Mesenteric fat pad (tissue), 1 donor: ENCODE data around the gene ACACB. TPM values are rescaled to one million over a fixed set of nuclear protein-coding genes. Genes with fewer than 3 reads are reported as not detected.

Experiments
- DNase-seq: peaks from one replicate; pipeline ENCODE4 v3.0.0-alpha.2; 2020; ENCODE audit warnings: low spot score
- total RNA-seq: library from RNA; stranded (reverse); fragmentation: NEBNext Ultra II Directional; extraction: Animal tissue kit (Norgen Biotek cat#: 25700); gene quantifications from one replicate; pipeline ENCODE4 v1.2.1, GENCODE V29; 2021
- donor health status: DM: yes; HTN: yes; CAD: no.

The ACACB gene
- total RNA-seq, 1 donor from 2014 or later: 1,896 TPM

GRCh38 chr12:109252799-109253198 is 136.4 kb downstream of the ACACB start:
- DNase-seq: no peak

GRCh38 chr12:109253913-109254544 is 137.6 kb downstream of the ACACB start:
- no peak for DNase-seq

GRCh38 chr12:109255377-109255776 is 139.0 kb downstream of the ACACB start:
- no peak for DNase-seq

- DNase-seq: no peak
Observed at GRCh38 chr12:109256011-109256410, 139.6 kb downstream of the ACACB start.

GRCh38 chr12:109258201-109258600 is 141.8 kb downstream of the ACACB start:
- no peak for DNase-seq

GRCh38 chr12:109258607-109259544 is 142.5 kb downstream of the ACACB start:
- no peak for DNase-seq

- DNase-seq: no peak
Observed at GRCh38 chr12:109259545-109259895, 143.1 kb downstream of the ACACB start.

GRCh38 chr12:109261087-109261486 is 144.7 kb downstream of the ACACB start:
- no peak for DNase-seq

GRCh38 chr12:109261939-109262338 is 145.6 kb downstream of the ACACB start:
- DNase-seq: no peak

- DNase-seq: no peak
Observed at GRCh38 chr12:109263439-109263838, 147.1 kb downstream of the ACACB start.

- DNase-seq: no peak
Observed at GRCh38 chr12:109264095-109264942, 147.9 kb downstream of the ACACB start.

- DNase-seq: no peak
Observed at GRCh38 chr12:109264943-109265650, 148.7 kb downstream of the ACACB start.

GRCh38 chr12:109266106-109266879 is 149.9 kb downstream of the ACACB start:
- DNase-seq: no peak

- DNase-seq: no peak
Observed at GRCh38 chr12:109267361-109267760, 151.0 kb downstream of the ACACB start.

- no peak for DNase-seq
Observed at GRCh38 chr12:109268896-109269295, 152.5 kb downstream of the ACACB start.

- DNase-seq: no peak
Observed at GRCh38 chr12:109269428-109269827, 153.0 kb downstream of the ACACB start.

GRCh38 chr12:109270494-109270893 is 154.1 kb downstream of the ACACB start:
- DNase-seq: no peak

- DNase-seq: no peak
Observed at GRCh38 chr12:109271418-109271817, 155.0 kb downstream of the ACACB start.

- no peak for DNase-seq
Observed at GRCh38 chr12:109273354-109273753, 157.0 kb downstream of the ACACB start.

GRCh38 chr12:109274381-109274780 is 158.0 kb downstream of the ACACB start:
- DNase-seq: no peak
